HG03139 (cell line): ENCODE results near the gene KLHL41.

ENCODE experiments used
- ATAC-seq: cut with Tn5 transposase; IDR thresholded peaks from one replicate; pipeline ENCODE4 v1.9.1; 2021; ENCODE audit not compliant: unreplicated experiment

KLHL41 gene

DNA sequence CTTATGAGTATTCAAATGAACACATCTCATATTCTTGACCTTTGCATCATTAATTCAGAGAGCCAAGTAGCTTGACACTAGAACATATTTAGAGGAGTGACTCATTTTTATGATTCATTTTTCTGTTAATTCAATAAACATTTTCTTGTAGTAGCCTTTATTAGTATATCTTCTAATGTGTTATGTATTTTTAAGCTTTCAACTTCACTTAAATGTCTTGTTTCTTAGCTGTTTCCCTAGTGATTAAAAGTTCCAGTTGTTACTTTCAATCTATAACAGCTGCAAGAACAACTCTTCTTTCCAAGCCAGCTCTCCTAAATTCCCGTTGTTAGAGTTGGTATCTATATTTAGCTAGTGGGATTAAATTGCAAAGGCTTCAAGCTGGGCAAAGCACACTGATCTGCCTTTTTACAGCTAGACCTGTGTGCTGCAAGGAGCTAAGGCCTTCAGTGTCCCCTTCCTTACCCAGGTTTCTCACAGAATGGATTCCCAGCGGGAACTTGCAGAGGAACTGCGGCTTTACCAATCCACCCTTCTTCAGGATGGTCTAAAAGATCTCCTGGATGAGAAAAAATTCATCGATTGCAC, at the start of gene KLHL41:
TSS of gene KLHL41 (plus strand) at position 405 of the 588 bp plus-strand sequence. CDS start at position 482, 77 bp downstream.
- ATAC-seq: no peak

DNA sequence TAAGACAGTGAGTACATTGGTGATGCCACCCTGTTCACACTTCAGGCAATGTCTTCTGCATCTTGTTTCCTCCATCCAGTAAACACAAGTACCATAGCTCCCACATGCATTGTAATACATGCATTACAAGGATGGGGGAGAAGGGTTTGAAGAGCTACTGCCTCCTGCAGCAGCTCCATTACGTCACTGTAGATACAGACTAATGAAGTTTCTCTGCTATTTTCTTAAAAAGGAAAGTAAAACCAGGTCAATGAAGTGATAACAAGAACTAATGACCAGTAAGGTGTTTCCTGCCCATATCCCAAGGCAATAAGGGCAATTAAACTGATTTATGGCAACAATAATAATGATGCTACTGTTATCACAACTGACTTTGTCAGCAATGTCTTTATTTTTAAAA, 48.4 kb upstream of the KLHL41 start:
- ATAC-seq: no peak

DNA sequence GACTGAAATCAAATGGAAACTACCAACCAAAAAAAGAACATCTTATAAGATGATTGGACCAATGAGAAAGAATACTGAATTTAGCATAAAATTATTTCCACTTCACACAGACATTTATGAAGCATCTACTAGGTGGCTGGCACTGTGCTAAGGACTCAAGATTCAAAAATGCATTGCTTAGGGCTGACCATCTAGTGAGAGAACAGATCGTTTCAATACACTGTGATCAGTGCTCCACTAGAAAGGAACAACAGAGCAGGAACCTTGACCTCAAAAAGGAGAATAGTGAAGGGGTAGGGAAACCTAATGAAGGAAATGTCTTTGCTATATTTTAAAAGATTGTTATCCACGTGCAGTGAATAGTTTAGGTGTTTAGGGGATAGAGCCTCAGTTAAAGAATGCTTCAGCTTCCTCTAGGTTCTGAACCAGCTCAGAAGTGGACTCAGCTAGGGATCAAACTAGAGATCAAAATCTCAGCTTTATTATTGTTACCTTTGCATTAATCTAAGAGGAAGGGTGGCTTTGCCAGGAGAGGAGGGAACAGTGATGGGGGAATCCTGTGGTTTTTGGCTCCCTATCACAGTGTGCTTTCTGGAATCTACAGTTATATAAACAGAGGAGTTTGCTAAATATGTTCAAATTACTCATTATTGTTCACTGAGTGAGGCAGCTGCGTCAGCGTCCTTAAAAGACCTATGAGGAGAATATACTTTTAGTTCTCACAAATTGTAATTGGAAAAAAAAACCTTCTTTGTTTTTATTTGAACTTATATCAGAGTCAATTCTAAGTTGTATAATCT, 46.4 kb upstream of the KLHL41 start:
- ATAC-seq: no peak

DNA sequence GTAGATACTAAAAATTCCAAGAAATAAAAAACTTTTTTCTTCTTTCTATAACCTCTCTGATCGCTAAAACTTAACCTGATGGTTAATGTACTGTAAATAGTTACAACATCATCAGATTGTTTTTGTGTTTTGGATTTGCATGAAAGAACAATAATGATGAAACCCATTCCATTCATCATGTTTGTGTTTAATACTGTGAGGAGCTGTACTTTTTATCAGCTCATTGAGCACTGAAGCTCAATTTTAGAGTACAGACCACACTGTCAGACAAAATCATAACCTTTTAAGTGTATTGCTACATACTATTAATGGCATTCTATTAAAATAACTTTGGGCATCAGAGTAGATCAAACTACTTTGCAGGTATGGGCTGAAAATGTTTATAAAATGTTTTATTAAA, 45.0 kb upstream of the KLHL41 start:
- ATAC-seq: no peak

DNA sequence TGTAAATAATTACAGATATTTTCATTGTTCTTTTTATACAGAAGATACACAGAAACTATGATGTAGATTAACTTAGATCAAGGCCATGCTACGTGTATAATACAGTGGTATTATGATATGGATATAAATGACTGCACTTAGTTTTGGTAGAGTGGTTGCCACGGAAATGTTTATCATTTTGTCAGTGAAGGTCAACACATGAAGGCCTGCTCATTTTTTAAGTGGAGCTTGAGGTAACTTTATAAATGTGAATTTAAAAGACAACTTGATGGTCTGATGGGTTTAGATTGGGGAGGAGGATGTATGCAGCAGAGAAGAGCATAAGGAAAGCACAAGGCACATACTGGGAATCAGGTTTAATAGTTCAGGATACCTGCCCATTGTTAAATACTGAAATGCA, 44.6 kb upstream of the KLHL41 start:
- no peak for ATAC-seq

DNA sequence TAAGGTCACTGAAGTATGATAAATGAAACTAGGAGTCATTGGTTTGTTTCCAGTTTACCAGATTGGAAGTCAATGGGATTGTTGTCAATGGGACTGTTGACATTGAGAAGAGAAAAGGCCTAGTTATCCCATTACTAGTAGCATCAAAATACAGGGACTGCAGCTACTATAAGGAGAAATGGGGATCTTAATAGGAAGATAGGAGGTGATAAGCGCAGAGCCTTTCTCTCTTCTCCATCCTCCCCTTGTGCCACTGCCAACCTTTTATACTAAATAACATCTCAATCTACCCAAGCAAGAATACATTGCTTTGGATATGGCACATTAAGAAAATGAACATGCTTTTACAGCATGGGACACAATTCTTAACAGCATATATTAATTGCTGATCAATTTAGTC, 40.7 kb upstream of the KLHL41 start:
- ATAC-seq: no peak

DNA sequence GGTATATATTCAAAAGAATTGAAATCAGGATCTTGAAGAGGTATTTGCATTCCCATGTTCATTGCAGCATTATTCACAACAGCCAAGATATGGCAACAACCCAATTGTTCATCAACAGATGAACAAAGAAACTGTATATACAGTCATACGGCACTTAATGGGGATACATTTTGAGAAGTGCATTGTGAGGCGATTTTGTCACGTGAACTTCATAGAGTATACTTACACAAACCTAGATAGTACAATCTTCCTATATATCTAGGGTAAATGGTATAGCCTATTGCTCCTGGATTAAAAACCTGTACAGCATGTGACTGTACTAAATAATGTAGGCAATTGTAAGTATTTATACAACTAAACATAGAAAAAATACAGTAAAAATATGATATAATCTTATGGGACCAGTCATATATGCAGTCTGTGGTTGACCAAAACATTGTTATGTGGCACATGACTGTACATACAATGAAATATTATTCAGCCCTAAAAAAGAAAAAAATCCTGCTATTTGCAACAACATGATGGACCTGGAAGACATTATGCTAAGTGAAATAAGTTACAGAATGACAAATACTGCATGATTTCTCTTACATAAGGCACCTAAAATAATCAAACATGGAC, 39.4 kb upstream of the KLHL41 start:
- no peak for ATAC-seq

DNA sequence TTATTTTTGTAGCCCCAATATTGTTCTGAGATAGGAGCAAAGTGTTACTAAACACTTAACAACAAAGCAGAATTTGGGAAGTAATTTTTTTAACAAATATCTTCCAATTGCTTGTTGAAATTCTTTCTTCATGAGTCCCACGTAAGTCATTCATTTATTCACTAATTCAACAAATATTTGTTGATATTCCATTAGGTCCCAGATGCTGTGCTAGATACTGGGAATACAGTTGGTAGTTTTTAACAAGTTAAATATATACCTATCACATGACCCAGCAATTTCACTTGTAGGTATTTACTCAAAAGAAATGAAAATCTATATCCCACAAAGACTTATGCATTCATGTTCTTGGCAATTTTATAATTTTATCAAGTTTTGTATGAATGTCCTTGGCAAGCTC, 37.3 kb upstream of the KLHL41 start:
- ATAC-seq: no peak

DNA sequence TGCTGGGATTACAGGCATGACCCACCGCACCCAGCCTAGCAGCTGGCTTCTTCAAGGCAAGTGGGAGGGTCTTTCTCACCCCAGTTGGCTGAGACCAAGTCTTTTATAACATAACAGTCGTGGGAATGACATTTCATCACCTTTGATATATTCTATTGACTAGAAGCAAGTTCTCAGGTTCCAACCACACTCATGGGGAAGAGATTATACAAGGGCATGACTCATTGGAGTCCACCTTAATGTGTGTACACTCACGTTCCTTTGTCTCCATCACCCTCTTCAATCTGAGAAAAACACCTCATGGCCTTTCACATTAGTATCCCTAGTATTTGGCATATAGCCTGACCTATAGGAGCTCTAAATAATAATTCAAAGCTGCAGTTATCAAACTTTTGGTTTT, 33.0 kb upstream of the KLHL41 start:
- no peak for ATAC-seq

DNA sequence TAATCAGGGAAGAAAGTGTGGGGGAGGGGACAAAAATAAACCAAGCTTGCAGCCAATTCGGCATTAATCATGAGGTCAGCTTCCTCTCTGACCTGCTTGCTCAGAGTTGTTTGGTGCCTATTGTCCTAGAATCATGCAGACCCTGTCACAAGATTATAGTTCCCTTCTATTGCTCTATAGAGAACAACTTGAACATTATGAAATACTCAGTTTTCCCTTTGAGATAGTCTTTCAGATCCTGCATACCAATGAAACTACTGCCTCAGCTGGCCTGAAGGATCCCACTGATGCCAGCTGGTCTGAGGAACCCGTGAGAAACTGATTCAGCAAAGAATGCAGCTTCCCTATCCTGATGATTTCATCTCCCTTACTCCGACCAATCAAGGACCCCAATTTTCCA, 31.2 kb upstream of the KLHL41 start:
- ATAC-seq: no peak

DNA sequence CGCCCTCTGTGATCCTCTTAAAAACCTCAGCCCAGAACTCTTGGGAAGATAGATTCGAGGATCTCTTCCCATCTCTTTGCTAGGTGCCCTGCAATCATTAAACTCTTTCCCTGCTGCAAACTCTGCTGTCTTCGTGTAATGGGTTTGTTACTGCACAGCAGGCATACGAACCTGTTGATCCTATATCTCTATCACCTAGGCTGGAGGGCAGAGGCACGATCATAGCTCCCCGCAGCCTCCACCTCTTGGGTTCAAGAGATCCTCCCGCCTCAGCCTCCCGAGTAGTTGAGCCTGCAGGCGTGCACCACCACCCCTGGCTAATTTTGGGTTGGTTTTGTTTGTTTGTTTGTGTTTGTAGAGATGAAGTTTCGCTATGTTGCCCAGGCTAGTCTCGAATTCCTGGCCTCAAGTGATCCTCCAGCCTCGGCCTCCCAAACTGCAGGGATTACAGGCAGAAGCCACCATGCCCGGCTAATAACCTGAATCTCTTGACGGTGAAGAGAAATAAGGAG, 30.7 kb upstream of the KLHL41 start:
- no peak for ATAC-seq

DNA sequence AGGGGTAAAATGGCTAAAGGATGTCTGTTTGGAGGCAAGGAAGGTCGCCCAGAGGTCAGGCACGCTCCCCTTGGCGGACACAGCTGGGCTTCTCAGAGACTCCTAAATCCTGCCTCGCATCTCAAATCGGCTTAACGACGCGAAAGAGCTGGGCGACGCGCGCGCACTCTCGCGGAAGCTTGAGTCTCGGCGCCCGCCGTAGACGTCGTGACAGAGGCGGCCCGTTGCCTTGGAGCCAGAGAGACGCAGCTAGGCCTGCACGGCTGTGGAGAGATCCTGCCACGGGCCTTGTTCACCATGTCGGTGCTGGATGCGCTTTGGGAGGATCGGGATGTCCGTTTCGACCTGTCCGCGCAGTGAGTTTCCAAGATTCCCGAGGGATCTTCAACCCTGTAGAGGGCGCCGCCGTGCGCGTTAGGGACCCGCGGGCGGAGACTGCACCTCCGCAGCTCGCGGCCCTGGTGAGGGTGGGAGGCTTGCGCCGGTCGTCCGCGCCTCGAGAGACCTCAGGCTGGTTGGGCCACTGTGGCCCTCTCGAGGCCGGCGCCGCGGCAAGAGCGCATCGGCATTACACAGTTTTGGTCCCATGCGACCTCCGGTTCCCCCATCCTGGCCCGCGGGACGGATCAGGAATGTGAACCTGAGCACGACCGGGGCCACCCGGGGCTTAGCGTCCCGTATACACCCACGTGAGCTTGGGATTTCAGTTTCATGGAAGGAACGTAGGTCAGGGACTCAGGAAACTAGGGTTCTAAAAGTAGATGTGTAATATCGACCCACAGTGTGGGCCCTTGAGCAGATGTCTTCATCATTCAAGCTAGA, 30.0 kb upstream of the KLHL41 start, which contains the start of gene BBS5:
TSS of gene BBS5 (plus strand) at position 238 of the 822 bp plus-strand sequence. CDS start at position 298, 60 bp downstream.
- ATAC-seq: peak; percentile 93

DNA sequence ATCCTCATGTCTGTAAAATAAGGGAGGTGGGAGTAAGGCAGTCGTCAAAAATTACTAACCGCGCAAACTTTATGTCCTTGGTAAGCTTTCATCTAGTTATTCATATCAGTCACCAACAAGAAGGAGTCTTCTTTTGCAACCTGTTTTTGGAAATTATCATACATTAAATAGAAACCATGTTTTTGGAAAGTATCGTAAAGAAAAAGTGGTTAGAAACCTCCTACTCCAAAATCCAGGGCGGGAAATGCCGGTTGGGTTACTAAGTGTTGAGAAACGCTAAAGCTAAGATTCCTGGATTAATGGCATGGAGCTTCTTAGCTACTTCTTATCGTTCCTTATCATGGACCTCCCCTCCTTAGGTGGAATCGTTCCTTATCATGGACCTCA, 29.4 kb upstream of the KLHL41 start:
- ATAC-seq: peak; percentile 2

DNA sequence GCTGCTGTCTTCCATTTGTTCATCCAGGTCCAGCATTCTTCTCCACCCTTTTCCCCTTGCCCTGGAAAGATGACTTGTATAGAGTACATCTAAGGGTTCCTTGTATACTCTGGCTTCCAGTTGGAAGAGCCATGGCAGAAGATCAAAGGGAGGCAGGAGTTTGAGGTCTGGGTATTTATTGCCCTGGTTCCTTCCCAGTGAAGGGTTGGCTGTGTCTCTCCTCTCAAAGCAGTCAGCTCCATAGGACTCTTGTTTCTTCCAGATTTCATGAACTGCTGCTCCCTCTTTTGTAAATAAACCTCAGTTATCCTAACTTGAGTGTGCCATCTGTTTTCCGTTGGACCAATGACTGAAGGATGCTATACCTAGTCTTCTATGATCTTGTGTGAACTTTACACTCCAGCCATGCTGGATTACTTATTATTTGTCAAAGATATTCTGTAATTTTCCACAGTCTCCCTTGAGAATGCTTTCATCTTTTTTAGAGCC, 23.8 kb upstream of the KLHL41 start:
- no peak for ATAC-seq

DNA sequence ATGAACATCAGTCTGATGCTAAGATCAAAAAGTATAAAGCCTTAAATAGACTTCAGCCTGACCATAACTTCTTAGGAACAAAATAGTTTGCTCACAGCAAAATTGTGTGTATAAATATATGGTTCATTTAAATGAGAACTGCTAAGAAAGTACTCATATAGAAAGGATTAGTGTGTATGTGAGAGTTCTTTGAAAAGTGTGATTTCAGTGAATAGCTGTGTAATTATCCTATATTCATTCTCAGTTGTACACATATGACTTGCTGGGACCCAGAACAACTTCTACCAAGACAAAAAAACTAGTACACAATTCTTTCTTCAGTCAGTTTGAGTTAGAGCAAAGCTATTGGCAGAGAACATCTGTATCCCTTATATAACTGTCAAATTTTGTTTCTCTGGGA, 23.0 kb upstream of the KLHL41 start:
- no peak for ATAC-seq

DNA sequence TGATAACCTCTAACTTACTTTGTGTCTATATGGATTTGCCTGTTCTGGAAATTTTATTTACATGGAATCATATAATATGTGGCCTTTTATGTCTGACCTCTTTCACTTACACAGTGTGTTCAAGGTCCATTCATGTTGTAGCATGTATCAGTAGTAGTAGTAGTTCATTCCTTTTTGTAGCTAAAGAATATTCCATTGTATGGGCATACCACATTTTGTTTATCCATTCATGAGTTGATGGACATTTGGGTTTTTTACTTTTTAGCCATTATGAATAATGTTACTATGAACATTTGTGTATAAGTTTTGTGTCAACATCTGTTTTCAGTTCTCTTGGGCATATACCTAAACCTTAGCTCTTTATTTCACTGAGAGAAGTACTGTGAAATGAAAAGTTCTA, 18.7 kb upstream of the KLHL41 start:
- ATAC-seq: no peak

DNA sequence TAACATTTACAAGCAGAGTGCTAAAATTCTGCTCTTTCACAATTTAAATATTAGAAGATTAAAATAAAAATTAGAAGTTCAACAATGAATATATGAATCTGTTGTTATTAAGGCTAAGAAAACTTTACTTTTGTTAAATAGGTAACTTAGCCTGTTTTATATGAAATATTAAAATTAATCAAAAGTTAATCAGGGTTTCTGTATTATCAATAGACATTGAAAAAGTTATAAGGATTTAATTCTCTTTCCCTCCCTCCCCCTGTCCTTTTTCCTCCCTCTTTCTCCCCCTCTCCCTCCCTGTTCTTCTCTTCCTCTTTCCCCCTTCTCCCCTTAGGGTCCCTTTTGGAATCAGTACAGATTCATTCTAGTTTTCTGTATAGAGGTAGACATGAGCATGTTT, 18.1 kb upstream of the KLHL41 start:
- ATAC-seq: no peak

DNA sequence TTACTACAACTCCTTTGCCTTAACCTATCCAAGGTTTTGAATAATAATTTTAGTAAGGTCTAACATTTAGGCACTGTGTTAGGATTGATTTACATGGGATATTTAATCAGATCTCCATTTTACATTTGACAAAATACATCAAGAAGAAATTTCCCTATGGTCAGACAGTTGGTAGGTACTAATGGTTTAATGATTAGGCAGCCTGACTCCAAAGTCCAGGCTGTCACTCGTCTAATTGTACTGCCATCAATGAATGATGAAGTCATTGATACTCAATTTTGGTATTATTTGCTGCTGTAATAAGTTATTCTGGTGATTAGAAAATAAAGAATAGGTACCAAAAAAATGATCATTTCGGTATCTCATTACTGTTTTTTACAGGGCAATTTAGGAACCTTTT, 16.1 kb upstream of the KLHL41 start:
- ATAC-seq: no peak

DNA sequence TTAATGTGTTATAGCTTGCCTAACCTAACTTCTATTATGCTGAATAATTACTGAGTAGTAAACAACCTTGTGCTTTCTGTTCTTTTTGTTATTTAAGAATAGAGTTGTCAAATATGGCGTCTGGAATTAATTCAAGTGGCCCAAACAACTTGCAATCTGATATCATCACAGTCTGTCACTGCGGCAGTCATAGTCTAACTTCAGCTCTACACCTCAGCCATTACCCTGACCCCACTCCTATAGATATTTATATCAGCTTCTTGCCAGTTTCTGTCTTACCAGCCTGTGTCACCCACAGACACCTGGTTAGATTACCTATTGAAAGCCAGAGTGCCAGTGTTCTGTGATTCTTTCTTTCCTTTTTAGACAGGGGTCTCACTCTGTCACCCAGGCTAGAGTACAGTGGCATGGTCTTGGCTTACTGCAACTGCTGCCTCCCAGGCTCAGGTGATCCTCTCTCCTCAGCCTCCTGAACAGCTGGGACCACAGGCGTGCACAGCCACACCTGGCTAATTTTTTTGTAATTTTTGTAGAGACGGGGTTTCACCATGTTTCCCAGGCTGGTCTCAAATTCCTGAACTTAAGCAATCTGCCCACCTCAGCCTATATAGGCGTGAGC, 14.1 kb upstream of the KLHL41 start:
- ATAC-seq: no peak

DNA sequence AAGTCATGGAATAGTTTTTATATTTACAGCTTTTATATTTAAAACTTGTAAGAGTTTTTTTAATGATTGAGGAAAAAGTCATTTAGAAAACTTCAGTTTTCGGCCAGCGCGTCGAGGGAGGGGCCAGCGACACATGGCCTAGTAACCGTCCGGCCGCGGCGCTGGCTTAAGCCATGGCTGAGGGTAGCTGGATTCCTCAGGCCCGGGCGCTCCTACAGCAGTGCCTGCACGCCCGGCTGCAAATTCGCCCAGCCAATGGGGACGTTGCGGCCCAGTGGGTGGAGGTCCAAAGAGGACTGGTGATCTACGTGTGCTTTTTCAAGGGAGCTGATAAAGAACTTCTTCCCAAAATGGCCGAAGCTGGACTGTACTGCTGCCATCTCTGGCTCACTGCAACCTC, 4.9 kb upstream of the KLHL41 start:
- no peak for ATAC-seq

DNA sequence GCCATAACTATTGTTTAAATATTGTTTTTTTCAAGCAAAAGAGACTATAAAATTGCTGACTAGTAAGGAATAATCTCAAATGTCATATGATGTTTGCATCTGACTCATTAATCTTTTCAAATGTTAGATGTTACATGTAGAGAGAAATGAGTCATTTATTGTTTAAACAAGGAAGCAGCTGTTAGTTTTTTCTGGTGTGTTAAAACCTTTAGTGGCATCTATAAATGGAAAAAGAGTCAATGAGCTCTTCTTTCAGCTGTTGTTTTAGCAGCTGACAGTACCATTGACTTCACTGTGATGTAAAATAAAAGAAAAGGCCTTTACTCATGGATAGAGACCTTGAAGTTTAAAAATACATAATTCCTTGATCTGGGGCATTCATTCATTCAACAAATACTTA, 1.8 kb upstream of the KLHL41 start:
- no peak for ATAC-seq
